Measurements from ENCODE around the gene FOSB. TPM values are rescaled to one million over a fixed set of nuclear protein-coding genes. Genes with fewer than 3 reads are reported as not detected.

FOSB gene
- total and polyA plus RNA-seq, 9 of the 15 experiments (the other 6 are each of a cell fraction or from before 2014, with no cell fraction given): 0.11 to 2.7 (median 0.73) TPM

- TF ChIP-seq ZNF398 (CRISPR knock-in tag; IDR thresholded peaks at IDR 0.05) (no peak), ATF7 (IDR thresholded peaks at IDR 0.05) (peak; percentile 82), RCOR1 (IDR thresholded peaks at IDR 0.05; ENCODE audit: borderline replicate concordance in 1 of 2, low read depth in 2 of 2, low read length in 2 of 2) (no peak), CEBPG (CRISPR knock-in tag; IDR thresholded peaks at IDR 0.05) (peak; percentile 16; the same call in 1 of the 2 replicates), CEBPG (tag; conservative IDR thresholded peaks at IDR 0.05 in 1 of 2, IDR thresholded peaks at IDR 0.05 in 1 of 2) (no peak), JUND (IDR thresholded peaks at IDR 0.05; ENCODE audit: borderline replicate concordance, low read depth, low read length) (no peak), JUND (tag; IDR thresholded peaks at IDR 0.05; ENCODE audit: borderline replicate concordance, low read depth, low read length) (peak; percentile 53; the same call in 1 of the 3 replicates), HNRNPLL (IDR thresholded peaks at IDR 0.05; ENCODE audit: low read depth, low read length, poor library complexity, severe bottlenecking) (no peak), FOS (IDR thresholded peaks at IDR 0.05; ENCODE audit: extremely low read depth, insufficient read length) (no peak), RBM15 (IDR thresholded peaks at IDR 0.05; ENCODE audit: insufficient read depth, low read length) (no peak)
These were observed 33.3 kb downstream of the FOSB start (continued) for GRCh38 chr19:45500918-45501729.
